Osteoblast (primary cell): ENCODE measurements around the gene TBXAS1. TPM values are rescaled to one million over a fixed set of nuclear protein-coding genes. Genes with fewer than 3 reads are reported as not detected.

Experiments used
- DNase-seq: peaks from one replicate; pipeline ENCODE4 v3.0.0; 2011; ENCODE audit warnings: low spot score, mixed read lengths; ENCODE audit not compliant: insufficient read length; ENCODE audit errors: missing footprints
- H2AFZ ChIP-seq: 2 replicates; pipeline ENCODE4 v1.6.0; 2011; ENCODE audit warnings: mild to moderate bottlenecking, low read length
- H3K27ac ChIP-seq: 2 replicates; pipeline ENCODE4 v1.5.1; 2011; ENCODE audit warnings: mild to moderate bottlenecking, low read depth, low read length, moderate library complexity
- H3K27me3 ChIP-seq: 2 replicates; pipeline ENCODE4 v1.6.0; 2012; ENCODE audit warnings: mild to moderate bottlenecking, control low read depth, inconsistent platforms, low read length, moderate library complexity; ENCODE audit not compliant: insufficient read depth
- H3K36me3 ChIP-seq: 2 replicates; pipeline ENCODE4 v1.5.1; 2011; ENCODE audit warnings: mild to moderate bottlenecking, low read length, control low read depth, moderate library complexity; ENCODE audit not compliant: insufficient read depth
- H3K4me1 ChIP-seq: 2 replicates; pipeline ENCODE4 v1.5.1; 2011; ENCODE audit warnings: mild to moderate bottlenecking, low read length, control low read depth, moderate library complexity; ENCODE audit not compliant: insufficient read depth
- H3K4me2 ChIP-seq: 2 replicates; pipeline ENCODE4 v1.6.0; 2011; ENCODE audit warnings: mild to moderate bottlenecking, low read length; ENCODE audit not compliant: insufficient read depth
- H3K4me3 ChIP-seq: fragments of 200-600 bp; sonication (generic); 3 replicates; pipeline ENCODE4 v1.5.1; 2012; ENCODE audit warnings: mild to moderate bottlenecking, low read length, inconsistent platforms; ENCODE audit not compliant: insufficient read depth
- H3K79me2 ChIP-seq: 2 replicates; pipeline ENCODE4 v1.6.0; 2012; ENCODE audit warnings: mild to moderate bottlenecking, low read length, control low read depth, inconsistent platforms; ENCODE audit not compliant: insufficient read depth
- H3K9me3 ChIP-seq: 2 replicates; pipeline ENCODE4 v1.5.1; 2011; ENCODE audit warnings: low read depth, low read length, control low read depth
- H4K20me1 ChIP-seq: 2 replicates; pipeline ENCODE4 v1.6.0; 2012; ENCODE audit warnings: mild to moderate bottlenecking, low read length, control low read depth; ENCODE audit not compliant: insufficient read depth
- total RNA-seq: library from RNA; depleted of rRNA; stranded (reverse); fragments of >200 nt; gene quantifications from 2 replicates; pipeline ENCODE4 v1.2.3, GENCODE V29; 2012
- TF ChIP-seq, protein P1 (sequence below): IDR thresholded peaks from 2 replicates; pipeline ENCODE4 v1.5.1; 2011; ENCODE audit warnings: mild to moderate bottlenecking, low read depth, low read length, moderate library complexity; ENCODE audit errors: extremely low read depth

The TBXAS1 gene
- total RNA-seq, 1 donor: 0.72 TPM

DNA sequence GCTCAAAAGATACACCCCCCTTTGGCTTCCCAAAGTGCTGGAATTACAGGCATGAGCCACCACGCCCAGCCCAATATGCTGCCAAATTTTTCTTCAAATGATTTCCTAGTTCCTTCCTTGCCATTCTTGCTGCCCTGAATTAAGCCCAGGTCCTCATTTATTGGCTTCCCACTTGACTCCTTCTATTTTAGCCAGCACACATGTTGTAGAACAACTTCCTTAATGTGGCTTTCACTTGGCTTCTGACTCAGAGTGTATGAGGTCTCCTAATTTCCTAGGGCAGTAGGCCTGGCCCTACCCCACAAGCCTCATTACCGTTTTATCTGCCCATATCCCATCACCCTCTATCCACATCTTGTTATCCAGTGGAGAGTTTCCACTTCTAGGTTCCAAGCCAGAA, 29.5 kb upstream of the TBXAS1 start:
- no peak overlapping the region for H2AFZ ChIP-seq
- H3K4me1 ChIP-seq: no peaks in the 10 kb centered on the region
- TF ChIP-seq, protein P1, sequence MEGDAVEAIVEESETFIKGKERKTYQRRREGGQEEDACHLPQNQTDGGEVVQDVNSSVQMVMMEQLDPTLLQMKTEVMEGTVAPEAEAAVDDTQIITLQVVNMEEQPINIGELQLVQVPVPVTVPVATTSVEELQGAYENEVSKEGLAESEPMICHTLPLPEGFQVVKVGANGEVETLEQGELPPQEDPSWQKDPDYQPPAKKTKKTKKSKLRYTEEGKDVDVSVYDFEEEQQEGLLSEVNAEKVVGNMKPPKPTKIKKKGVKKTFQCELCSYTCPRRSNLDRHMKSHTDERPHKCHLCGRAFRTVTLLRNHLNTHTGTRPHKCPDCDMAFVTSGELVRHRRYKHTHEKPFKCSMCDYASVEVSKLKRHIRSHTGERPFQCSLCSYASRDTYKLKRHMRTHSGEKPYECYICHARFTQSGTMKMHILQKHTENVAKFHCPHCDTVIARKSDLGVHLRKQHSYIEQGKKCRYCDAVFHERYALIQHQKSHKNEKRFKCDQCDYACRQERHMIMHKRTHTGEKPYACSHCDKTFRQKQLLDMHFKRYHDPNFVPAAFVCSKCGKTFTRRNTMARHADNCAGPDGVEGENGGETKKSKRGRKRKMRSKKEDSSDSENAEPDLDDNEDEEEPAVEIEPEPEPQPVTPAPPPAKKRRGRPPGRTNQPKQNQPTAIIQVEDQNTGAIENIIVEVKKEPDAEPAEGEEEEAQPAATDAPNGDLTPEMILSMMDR: no peak
- no peak overlapping the region for H3K27ac ChIP-seq
- H3K4me2 ChIP-seq: no peak overlapping the region
- H3K4me3 ChIP-seq: no peak overlapping the region
- H3K36me3 ChIP-seq: no peaks in the 10 kb centered on the region
- no peaks in the 10 kb centered on the region for H3K79me2 ChIP-seq
- no peaks in the 10 kb centered on the region for H3K27me3 ChIP-seq
- no peak for DNase-seq
- no peaks in the 10 kb centered on the region for H4K20me1 ChIP-seq
- no peaks in the 10 kb centered on the region for H3K9me3 ChIP-seq

DNA sequence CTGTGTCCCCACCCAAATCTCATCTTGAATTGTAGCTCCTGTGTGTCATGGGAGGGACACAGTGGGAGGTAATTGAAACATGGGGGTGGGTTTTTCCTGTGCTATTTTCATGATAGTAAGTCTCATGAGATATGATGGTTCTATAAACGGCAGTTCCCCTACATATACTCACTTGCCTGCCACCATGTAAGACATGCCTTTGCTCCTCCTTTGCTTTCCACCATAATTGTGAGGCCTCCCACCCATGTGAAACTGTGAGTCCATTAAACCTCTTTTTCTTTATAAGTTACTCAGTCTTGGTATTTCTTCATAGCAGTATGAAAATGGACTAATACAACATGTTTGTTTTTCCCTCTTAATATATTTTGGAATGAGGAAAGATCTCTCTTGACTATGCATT, 24.5 kb upstream of the TBXAS1 start:
- H3K4me3 ChIP-seq: no peak overlapping the region
- TF ChIP-seq, protein P1: no peak
- H3K36me3 ChIP-seq: no peaks in the 10 kb centered on the region
- no peaks in the 10 kb centered on the region for H4K20me1 ChIP-seq
- H3K79me2 ChIP-seq: no peaks in the 10 kb centered on the region
- no peaks in the 10 kb centered on the region for H3K27me3 ChIP-seq
- no peaks in the 10 kb centered on the region for H3K9me3 ChIP-seq
- H3K4me1 ChIP-seq: no peaks in the 10 kb centered on the region
- no peak overlapping the region for H3K4me2 ChIP-seq
- DNase-seq: no peak
- H2AFZ ChIP-seq: no peak overlapping the region
- H3K27ac ChIP-seq: no peak overlapping the region

DNA sequence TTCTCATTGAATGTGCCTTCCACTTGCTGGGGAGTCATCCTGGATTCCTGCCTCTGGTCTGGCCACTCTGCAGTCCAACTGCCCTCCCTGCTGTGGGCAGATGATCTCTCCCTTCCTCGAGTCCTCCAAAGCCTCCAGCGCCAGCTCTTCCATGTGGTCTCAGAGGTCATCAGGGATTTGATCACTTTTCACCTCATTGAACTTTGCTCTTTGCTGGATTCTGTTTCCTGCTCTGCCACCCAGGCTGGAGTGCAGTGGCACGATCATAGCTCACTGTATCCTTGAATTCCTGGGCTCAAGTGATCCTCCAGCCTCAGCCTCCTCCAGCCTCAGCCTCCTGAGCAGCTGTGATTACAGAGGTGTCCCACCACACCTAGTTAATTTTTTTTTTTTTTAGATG, 22.1 kb upstream of the TBXAS1 start:
- Histone ChIP-seq H3K4me1 (no peaks in the 10 kb centered on the region), H3K4me2 (no peak overlapping the region), H4K20me1 (no peaks in the 10 kb centered on the region), H3K79me2 (no peaks in the 10 kb centered on the region), H2AFZ (no peak overlapping the region), H3K27ac (no peak overlapping the region), H3K4me3 (no peak overlapping the region), H3K27me3 (no peaks in the 10 kb centered on the region), H3K36me3 (no peaks in the 10 kb centered on the region), H3K9me3 (no peaks in the 10 kb centered on the region)
- TF ChIP-seq, protein P1: no peak
- DNase-seq: no peak

DNA sequence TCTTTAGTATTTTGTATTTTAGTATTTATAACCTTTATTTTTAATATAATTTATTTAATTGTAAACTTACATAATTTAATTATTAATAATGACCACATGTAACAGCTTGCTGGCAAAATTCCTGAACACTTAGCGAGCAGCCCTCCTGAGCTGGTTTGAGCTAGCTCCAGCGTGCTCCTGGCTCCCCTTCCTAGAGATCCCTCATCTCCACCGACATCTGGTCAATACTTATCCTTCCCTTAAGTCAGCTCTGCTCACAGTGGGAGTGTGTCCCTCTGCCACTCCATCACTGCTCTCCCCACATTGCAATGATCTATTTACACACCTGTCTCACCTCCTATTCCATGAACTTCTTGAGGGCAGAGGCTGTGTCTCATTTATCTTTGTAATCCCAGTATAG, 20.6 kb upstream of the TBXAS1 start:
- no peak overlapping the region for H3K27ac ChIP-seq
- H2AFZ ChIP-seq: no peak overlapping the region
- H3K4me1 ChIP-seq: no peaks in the 10 kb centered on the region
- no peaks in the 10 kb centered on the region for H3K9me3 ChIP-seq
- no peak overlapping the region for H3K4me3 ChIP-seq
- no peak for DNase-seq
- H3K4me2 ChIP-seq: no peak overlapping the region
- no peaks in the 10 kb centered on the region for H3K27me3 ChIP-seq
- TF ChIP-seq, protein P1: no peak
- no peaks in the 10 kb centered on the region for H4K20me1 ChIP-seq
- no peaks in the 10 kb centered on the region for H3K79me2 ChIP-seq
- no peaks in the 10 kb centered on the region for H3K36me3 ChIP-seq
